Measurements from ENCODE around the gene CFTR. TPM values are rescaled to one million over a fixed set of nuclear protein-coding genes. Genes with fewer than 3 reads are reported as not detected.

The CFTR gene
- polyA plus RNA-seq, 1 donor (not counting 4 experiments of a cell fraction or from before 2014, with no cell fraction given): not detected

- dilution Hi-C loops (cut with MboI; ENCODE audit: extremely low pct_ligation_motif_present, low sequenced_read_pairs): no loop called here
- H3K4me3 ChIP-seq (ENCODE audit: control insufficient read depth in 2 of 3, extremely low read depth in 1 of 3, insufficient read depth in 2 of 3, low read depth in 1 of 3, low read length in 3 of 3): no peak overlapping the region
- no peak for TF ChIP-seq EZH2 (IDR thresholded peaks at IDR 0.05; ENCODE audit: low read length)
- TF ChIP-seq, protein P1, sequence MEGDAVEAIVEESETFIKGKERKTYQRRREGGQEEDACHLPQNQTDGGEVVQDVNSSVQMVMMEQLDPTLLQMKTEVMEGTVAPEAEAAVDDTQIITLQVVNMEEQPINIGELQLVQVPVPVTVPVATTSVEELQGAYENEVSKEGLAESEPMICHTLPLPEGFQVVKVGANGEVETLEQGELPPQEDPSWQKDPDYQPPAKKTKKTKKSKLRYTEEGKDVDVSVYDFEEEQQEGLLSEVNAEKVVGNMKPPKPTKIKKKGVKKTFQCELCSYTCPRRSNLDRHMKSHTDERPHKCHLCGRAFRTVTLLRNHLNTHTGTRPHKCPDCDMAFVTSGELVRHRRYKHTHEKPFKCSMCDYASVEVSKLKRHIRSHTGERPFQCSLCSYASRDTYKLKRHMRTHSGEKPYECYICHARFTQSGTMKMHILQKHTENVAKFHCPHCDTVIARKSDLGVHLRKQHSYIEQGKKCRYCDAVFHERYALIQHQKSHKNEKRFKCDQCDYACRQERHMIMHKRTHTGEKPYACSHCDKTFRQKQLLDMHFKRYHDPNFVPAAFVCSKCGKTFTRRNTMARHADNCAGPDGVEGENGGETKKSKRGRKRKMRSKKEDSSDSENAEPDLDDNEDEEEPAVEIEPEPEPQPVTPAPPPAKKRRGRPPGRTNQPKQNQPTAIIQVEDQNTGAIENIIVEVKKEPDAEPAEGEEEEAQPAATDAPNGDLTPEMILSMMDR (optimal IDR thresholded peaks at IDR 0.05 in 1 of 3, IDR thresholded peaks at IDR 0.05 in 1 of 3, conservative IDR thresholded peaks at IDR 0.05 in 1 of 3; ENCODE audit: extremely low read depth in 1 of 3, insufficient read depth in 2 of 3, low read length in 3 of 3): no peak
- H2AFZ ChIP-seq (ENCODE audit: control insufficient read depth, low read length): no peak overlapping the region
- no peaks in the 10 kb centered on the region for H4K20me1 ChIP-seq (ENCODE audit: control insufficient read depth, extremely low read depth, insufficient read depth, low read length)
- no peaks in the 10 kb centered on the region for H3K36me3 ChIP-seq (ENCODE audit: control insufficient read depth in 2 of 2, extremely low read depth in 1 of 2, insufficient read depth in 2 of 2, low read length in 2 of 2)
- H3K9ac ChIP-seq (ENCODE audit: control insufficient read depth, extremely low read depth, insufficient read depth, low read length): no peak overlapping the region
- H3K4me1 ChIP-seq (ENCODE audit: control insufficient read depth, extremely low read depth, insufficient read depth, low read length): no peaks in the 10 kb centered on the region
- no peak overlapping the region for H3K27ac ChIP-seq (ENCODE audit: control insufficient read depth, insufficient read depth, low read length)
- FAIRE-seq: no peak
- no peaks in the 10 kb centered on the region for H3K27me3 ChIP-seq (ENCODE audit: control insufficient read depth, extremely low read depth, insufficient read depth, low read length)
- H3K4me2 ChIP-seq (ENCODE audit: control insufficient read depth, extremely low read depth, insufficient read depth, low read depth, low read length): no peak overlapping the region
- no peaks in the 10 kb centered on the region for H3K9me1 ChIP-seq (ENCODE audit: control insufficient read depth, extremely low read depth, insufficient read depth, low read length)
- H3K79me2 ChIP-seq (ENCODE audit: control insufficient read depth, insufficient read depth, low read length): no peaks in the 10 kb centered on the region
- no peaks in the 10 kb centered on the region for H3K9me3 ChIP-seq (ENCODE audit: control insufficient read depth, low read depth, low read length)
- DNase-seq (ENCODE audit: low read depth, low spot score): no peak
Observed at GRCh38 chr7:117495308-117495707, 15.5 kb downstream of the CFTR start.

- Histone ChIP-seq H3K9me3 (ENCODE audit: control insufficient read depth, low read depth, low read length) (no peaks in the 10 kb centered on the region), H3K9me1 (ENCODE audit: control insufficient read depth, extremely low read depth, insufficient read depth, low read length) (no peaks in the 10 kb centered on the region), H3K27me3 (ENCODE audit: control insufficient read depth, extremely low read depth, insufficient read depth, low read length) (no peaks in the 10 kb centered on the region), H3K79me2 (ENCODE audit: control insufficient read depth, insufficient read depth, low read length) (no peaks in the 10 kb centered on the region), H3K4me1 (ENCODE audit: control insufficient read depth, extremely low read depth, insufficient read depth, low read length) (no peaks in the 10 kb centered on the region), H3K9ac (ENCODE audit: control insufficient read depth, extremely low read depth, insufficient read depth, low read length) (no peak overlapping the region), H3K4me2 (ENCODE audit: control insufficient read depth, extremely low read depth, insufficient read depth, low read depth, low read length) (no peak overlapping the region), H2AFZ (ENCODE audit: control insufficient read depth, low read length) (no peak overlapping the region), H3K27ac (ENCODE audit: control insufficient read depth, insufficient read depth, low read length) (no peak overlapping the region), H4K20me1 (ENCODE audit: control insufficient read depth, extremely low read depth, insufficient read depth, low read length) (no peaks in the 10 kb centered on the region), H3K36me3 (ENCODE audit: control insufficient read depth in 2 of 2, extremely low read depth in 1 of 2, insufficient read depth in 2 of 2, low read length in 2 of 2) (no peaks in the 10 kb centered on the region), H3K4me3 (ENCODE audit: control insufficient read depth in 2 of 3, extremely low read depth in 1 of 3, insufficient read depth in 2 of 3, low read depth in 1 of 3, low read length in 3 of 3) (no peak overlapping the region)
- TF ChIP-seq EZH2 (IDR thresholded peaks at IDR 0.05; ENCODE audit: low read length): no peak
- TF ChIP-seq, protein P1 (optimal IDR thresholded peaks at IDR 0.05 in 1 of 3, IDR thresholded peaks at IDR 0.05 in 1 of 3, conservative IDR thresholded peaks at IDR 0.05 in 1 of 3; ENCODE audit: extremely low read depth in 1 of 3, insufficient read depth in 2 of 3, low read length in 3 of 3): no peak
- DNase-seq (ENCODE audit: low read depth, low spot score) (no peak), FAIRE-seq (no peak)
- dilution Hi-C loops (cut with MboI; ENCODE audit: extremely low pct_ligation_motif_present, low sequenced_read_pairs): no loop called here
Observed at GRCh38 chr7:117502331-117502730, 22.5 kb downstream of the CFTR start.

Measured in keratinocyte (primary cell).